Measurements from ENCODE around the gene NF2. TPM values are rescaled to one million over a fixed set of nuclear protein-coding genes. Genes with fewer than 3 reads are reported as not detected.
A peak's percentile ranks its signal among the peaks of the same experiment; 100 is the strongest.
"Not testable (repeated sequence)": the region's sequence is repeated elsewhere in the genome, so short reads cannot be mapped to it uniquely, and the experiment has no call there.

Gene NF2
- 10 to 100 TPM; 21.8 to 29.1 (median 28.3) TPM for polyA plus RNA-seq (ENCODE audit: insufficient read length in 4 of 4)

DNA sequence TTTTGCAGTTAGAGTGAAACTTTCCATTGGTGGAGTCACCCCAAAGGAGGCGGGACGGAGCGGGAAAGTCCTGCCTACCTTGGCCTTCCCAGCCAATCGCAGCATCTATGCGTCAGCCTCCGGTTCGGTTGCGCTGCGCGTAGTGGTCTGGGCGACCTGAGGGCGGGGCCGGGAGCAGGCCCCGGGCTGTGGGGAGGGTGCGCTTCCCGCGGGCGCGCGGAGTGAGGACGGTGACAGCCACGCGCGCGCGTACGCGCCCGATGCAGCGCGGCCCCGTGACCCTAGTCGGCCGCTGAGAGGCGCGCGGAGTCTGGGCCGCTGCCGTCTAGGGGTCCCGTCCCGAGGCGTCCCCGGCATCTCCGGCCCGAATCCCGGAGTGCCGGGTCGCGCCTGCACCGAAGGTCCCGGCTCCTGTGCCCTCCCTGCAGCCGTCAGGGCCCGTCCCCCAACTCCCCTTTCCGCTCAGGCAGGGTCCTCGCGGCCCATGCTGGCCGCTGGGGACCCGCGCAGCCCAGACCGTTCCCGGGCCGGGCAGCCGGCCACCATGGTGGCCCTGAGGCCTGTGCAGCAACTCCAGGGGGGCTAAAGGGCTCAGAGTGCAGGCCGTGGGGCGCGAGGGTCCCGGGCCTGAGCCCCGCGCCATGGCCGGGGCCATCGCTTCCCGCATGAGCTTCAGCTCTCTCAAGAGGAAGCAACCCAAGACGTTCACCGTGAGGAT, at the start of gene NF2:
Gene NF2 (plus strand): TSS at position 276 of the 718 bp plus-strand sequence. CDS start 366 bp downstream, at position 642.
- peak; percentile 97 to 99 (median 98) for DNase-seq (ENCODE audit: low read depth in 4 of 4, low spot score in 3 of 4)

DNA sequence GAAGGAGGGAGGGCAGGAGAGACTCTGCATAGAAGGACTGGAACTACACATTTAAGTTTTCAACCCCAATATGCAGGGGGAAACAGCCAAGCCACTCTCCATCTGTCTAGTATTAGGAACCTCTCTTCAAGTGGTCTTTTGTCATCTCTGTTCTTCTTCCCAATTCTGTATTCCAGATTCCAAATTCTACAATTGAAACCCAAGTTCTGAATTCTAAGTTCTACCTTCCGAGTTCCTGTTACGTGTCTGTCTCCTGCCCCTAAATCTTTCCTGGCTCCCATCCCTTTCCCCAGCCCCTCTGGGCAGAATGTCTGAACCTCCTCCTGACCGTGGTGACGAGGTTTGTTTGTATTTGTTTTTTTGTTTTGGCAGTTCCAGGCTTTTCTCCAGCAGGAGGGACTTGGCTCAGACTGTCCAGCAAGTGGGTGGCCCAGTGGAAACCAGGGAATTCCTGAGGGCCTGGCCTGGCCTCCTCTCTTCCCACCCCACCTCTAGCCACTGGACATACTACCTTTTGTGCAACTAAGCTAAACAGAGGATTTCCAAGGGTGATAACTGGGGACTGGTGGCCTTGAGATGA, 48.3 kb upstream of the NF2 start:
- no peak for DNase-seq (ENCODE audit: low read depth in 4 of 4, low spot score in 3 of 4)

DNA sequence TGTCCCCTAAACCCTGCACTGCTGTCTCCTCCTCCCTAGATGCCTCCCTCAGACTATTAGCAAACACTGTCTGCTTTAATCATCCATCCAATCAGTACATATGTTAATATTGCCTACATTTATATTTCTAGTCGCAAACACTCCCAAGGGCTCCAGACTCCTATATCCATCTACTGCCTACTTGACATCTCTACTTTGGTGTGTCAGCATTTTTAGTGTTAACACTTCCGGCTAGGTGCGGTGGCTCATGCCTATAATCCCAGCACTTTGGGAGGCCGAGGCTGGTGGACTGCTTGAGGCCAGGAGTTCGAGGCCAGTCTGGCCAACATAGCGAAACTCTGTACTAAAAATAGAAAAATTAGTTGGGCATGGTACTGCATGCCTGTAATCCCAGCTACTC, 44.4 kb upstream of the NF2 start:
- no peak for DNase-seq (ENCODE audit: low read depth in 4 of 4, low spot score in 3 of 4)

DNA sequence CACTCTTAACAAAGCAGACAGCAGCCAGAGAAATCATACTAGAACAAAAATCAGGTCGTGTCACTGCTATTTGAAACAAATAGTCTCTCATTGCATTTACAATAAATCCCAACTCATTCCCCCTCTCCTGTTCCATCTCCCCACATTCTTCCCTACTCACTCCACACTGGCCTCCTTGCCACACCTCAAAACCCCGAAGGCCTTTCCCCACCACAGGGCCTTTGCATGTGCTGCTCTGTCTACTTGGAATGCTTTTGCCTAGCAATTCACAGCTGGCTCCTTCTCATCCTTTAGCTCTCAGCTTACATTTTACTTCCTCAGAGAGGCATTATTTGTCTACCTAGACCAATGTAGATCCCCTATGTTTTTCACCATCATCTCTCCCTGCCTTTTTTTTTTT, 43.6 kb upstream of the NF2 start:
- DNase-seq (ENCODE audit: low read depth in 4 of 4, low spot score in 3 of 4) = no peak

DNA sequence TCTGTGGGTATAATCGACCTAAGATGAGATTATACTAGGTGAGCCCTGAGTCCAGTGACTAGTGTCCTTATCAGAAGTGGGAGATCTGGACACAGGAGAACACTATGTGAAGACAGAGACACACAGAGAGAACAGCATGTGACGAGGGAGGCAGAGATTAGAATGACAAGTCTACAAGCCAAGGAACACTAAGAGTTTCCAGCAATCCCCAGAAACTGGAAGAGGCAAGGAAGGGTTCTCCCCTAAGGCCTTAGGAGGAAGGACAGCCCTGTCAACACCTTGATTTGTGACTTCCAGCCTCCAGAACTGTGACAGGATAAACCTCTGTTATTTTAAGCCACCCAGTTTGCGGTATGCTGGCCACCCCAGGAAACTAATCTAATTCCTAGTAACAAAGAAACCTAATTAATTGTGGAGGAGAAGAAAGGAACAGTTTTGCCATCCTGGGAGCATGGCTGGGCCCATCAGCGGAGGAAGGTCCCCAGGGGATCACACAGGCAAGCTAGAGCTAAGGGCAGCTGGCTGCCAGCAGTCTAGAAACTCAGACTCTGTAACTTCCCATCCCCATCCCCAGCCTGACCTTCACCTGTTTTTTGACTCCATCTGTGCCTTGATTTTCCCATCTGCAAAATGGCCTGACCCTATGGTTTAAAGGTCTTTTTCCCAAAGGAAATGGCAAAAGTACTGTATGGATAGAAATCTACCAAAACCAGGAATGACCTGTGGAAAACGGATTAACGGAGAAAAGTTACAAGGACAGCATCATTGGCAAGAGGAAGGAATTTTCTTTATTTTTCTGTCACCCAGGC, 39.6 kb upstream of the NF2 start:
- no peak for DNase-seq (ENCODE audit: low read depth in 4 of 4, low spot score in 3 of 4)

DNA sequence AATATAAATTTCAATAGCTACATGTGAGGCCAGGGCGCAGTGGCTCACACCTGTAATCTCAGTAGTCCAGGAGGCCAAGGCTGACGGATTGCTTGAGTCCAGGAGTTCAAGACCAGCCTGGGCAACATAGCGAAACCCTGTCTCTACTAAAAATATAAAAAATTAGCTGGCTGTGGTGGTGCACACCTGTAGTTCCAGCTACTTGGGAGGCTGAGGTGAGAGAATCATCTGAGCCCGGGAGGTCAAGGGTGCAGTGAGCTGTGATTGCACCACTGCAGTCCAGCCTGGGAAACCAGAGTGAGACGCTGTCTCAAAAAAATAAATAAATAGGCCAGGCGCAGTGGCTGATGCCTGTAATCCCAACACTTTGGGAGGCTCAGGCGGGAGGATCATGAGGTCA, 36.9 kb upstream of the NF2 start:
- DNase-seq (ENCODE audit: low read depth in 4 of 4, low spot score in 3 of 4) = not testable (repeated sequence)

DNA sequence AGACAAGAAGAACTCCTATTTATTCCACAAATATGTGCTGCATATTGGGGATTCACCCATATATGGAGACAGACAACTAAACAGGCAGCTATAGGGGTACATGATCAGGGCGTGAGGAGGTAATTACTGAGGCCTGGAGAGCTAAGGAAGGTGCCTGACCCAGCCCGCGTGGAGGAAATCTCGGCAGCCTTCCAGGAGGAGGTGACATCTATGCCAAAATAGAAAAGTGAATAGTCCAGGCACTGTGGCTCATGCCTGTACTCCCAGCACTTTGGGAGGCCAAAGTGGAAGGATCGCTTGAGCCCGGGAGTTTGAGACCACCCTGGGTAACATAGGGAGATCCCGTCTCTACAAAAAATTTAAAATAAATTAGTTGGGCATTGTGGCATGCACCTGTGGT, 36.1 kb upstream of the NF2 start:
- no peak for DNase-seq (ENCODE audit: low read depth in 4 of 4, low spot score in 3 of 4)

DNA sequence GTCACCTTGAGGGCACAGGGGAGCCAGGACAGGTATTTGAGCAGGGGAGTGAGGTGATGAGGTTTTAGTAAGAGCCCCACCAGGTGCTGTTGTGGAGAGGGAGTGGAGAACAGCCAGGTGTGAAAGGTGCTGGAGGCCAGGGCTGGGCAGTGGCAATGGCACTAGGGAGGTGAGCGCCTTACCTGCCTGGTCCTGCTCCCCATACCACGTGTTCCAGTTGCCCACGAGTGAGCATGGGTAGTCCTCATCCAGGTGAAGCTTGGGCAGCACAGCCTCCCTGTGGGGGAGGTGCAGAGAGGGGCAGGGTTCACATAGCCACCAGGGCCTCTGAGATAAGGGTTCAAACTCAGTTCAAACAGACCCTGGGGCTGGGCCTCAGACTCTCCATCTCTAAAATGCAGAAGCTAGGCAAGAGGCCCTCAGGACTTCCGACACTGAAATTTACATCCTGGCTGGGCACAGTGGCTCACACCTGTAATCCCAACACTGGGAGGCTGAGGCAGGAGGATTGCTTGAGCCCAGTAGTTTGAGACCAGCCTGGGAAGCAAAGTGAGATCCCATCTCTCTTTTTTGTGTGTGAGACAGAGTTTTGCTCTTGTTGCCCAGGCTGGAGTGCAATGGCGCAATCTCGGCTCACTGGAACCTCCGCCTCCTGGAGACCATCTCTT, 34.3 kb upstream of the NF2 start:
- no peak for DNase-seq (ENCODE audit: low read depth in 4 of 4, low spot score in 3 of 4)

DNA sequence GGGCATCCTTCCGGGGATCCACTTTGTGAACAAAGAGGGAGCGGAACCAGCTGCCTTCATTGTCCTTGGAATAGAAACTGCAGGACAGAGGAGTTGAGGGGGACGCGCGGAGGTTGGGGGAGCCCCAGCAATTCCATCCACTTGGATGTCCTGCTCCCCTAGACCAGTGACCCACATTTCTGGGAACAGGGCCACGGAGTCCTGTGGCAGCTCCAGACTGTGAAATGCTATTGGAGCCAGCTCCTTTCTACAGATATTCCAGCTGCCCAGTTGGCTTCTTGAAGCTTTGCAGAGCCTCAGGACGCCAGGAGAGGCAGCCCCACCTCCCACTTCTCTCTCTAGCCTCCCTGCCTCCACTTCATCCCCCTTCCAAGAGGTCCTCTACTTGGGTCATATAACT, 33.0 kb upstream of the NF2 start:
- DNase-seq (ENCODE audit: low read depth in 4 of 4, low spot score in 3 of 4) = no peak

DNA sequence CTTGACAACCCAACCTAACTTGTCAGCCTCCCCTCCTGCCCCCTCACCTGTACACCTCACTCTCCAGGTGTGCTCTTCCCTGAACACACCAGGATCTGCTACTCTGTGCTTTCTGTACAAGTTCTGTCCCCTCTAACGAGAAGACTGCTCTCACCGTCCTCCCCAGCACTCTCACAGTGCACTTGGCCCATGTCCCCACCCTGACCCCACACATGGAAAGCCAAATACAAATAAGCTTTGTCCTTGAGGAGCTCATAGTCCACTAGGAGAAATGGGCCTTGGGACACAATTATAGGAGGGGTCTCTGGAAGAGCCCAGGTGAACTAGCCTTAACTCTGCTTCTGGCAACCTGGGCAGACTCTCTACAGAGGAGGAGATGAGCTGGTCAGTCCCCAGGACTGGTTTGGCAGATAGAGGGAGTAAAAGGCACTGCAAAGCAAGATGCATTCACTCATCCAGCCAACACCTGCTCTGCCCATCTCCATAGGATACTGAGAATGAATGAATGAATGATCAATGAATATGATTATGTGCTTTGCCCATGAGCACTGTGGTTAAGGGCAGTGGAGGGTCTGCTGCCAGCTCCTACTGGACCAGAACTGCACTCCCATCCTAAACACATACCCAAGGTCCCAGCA, 32.4 kb upstream of the NF2 start:
- DNase-seq (ENCODE audit: low read depth in 4 of 4, low spot score in 3 of 4) = no peak

DNA sequence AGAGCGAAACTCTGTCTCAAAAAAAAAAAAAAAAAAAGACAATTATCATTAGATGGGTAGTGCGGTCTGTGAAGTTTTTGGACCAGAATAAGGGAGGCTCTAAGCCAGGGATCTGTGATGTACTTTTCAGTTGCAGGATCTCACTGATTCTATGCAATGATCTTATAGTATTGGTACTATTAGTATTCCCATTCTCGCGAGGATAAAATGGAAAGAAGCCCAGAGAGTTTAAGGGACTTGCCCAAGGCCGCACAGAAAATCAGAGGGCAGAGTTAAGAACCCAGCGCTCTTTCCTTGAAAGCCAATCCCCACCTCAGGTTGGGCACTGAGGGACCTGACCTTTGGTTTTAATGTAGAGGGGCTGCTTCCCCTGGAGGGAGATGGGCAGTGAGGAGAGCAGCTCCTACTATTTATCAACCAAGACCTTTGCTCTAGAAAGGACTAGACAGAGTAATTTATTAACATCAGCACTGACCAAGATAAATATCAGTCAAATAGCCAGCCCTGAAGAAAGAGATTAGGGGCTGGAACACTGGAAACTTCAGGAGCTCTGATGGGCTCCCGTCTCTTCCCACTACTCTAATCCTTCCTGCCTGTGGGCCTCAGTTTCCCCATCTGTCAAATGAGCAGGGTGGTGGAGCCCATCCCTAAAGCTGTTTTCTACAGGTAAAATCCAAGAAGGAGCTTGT, 28.5 kb upstream of the NF2 start:
- no peak for DNase-seq (ENCODE audit: low read depth in 4 of 4, low spot score in 3 of 4)

DNA sequence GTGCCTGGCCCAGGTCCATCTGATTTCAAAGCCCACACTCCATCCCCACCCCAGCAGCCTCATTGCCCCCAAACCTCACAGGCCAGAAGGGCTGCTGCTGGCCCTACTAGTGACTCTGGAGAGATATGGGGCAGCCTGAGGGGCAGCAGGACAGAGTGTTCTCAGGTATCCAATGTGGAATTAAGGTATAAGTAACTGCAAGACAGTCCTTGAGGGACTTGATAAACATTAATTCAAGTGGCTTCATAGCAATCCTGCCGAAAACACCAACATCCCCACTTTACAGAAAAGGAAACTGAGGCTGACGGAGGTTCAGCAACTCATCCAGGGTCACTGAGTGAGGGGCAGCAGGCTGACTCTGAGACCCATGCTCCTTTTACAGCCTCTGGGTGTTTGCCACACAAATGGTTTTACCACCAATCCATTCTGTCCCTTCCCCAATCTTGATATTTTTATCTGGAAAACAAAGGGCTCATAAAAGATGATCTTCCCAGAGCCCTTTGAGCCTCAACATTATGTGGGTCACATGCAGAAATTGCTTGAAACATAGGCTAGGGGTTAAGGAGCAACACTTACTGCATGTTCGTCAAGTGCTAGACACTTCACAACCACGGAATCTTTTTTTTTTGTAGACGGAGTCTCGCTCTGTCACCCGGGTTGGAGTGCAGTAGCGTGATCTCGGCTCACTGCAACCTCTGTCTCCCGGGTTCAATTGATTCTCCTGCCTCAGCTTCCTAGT, 24.8 kb upstream of the NF2 start:
- DNase-seq (ENCODE audit: low read depth in 4 of 4, low spot score in 3 of 4) = no peak

DNA sequence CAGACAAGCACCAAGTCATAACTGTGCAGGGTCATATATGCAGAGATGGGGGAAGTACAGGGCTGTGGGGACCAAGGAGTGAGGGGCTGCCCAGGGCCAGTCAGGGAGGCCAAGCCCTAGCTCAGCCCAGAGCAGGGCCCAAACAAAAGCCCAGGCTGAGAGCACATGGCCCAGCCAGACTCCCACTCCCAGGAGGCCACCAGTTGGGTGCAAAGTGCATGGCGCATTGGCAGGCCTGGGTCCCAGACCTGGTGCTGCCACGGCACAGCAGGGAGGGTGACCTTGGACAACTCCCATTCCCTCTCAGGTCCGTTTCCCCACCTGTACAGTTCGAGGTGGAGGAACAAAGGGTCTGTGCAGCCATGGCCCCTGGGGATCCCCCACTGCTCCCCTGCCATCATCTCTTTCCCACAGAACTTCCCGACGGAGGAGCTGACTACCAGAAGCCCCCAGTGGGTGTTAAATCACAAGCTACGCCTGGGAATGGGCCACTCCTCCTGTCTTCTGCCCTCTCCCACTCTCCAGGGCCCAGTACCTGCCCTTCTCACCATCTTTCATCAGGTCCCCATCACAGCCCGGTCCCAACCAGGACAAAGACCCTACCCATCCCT, 23.1 kb upstream of the NF2 start:
- no peak for DNase-seq (ENCODE audit: low read depth in 4 of 4, low spot score in 3 of 4)

DNA sequence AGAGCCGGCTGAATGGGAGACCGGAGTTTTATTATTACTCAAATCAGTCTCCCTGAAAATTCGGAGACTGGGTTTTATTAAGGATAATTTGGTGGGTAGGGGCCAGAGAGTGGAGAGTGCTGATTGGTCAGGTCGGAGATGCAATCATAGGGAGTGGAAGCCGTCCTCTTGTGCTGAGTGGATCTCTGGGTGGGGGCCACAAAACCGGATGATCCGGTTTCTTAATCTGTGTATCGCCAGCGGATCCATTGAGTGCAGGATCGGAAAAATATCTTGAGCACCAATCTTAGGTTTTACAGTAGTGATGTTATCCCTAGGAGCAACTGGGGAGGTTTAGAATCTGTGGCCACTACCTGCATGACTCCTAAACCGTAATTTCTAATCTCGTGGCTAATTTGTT, 21.6 kb upstream of the NF2 start:
- DNase-seq (ENCODE audit: low read depth in 4 of 4, low spot score in 3 of 4) = no peak

DNA sequence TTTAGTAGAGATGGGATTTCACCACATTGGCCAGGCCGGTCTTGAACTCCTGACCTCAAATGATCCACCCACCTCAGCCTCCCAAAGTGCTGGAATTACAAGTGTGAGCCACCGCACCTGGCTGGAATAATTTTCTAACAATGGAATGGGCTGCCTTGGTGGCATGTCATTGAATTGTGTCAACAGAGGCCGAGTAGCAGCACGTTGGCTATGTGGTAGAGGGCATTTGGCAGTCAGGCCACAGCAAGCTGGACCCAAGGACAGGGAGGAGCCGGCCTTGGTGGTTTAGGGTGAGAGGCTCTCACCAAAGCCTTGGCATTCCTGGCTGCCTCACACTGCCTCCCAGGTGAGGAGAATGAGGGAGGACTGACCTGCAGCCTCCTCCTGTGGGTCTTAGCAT, 18.5 kb upstream of the NF2 start:
- no peak for DNase-seq (ENCODE audit: low read depth in 4 of 4, low spot score in 3 of 4)

DNA sequence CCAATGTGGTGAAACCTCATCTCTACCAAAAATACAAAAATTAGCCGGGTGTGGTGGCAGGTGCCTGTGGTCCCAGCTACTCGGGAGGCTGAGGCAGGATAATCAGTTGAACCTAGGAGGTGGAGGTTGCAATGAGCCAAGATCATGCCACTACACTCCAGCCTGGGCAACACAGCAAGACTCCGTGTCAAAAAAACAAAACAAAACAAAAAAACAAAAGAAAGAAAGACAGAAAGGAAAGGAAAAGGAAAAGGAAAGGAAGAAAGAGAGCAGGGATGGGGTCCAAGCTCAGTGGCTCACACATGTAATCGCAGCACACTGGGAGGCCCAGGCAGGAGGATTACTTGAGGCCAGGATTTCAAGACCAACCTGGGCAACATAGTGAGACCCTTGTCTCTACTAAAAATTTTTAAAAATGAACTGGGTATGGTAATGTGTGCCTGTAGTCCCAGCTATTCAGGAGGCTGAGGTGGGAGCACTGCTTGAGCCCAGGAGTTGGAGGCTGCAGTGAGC, 17.2 kb upstream of the NF2 start:
- DNase-seq (ENCODE audit: low read depth in 4 of 4, low spot score in 3 of 4) = not testable (repeated sequence)

DNA sequence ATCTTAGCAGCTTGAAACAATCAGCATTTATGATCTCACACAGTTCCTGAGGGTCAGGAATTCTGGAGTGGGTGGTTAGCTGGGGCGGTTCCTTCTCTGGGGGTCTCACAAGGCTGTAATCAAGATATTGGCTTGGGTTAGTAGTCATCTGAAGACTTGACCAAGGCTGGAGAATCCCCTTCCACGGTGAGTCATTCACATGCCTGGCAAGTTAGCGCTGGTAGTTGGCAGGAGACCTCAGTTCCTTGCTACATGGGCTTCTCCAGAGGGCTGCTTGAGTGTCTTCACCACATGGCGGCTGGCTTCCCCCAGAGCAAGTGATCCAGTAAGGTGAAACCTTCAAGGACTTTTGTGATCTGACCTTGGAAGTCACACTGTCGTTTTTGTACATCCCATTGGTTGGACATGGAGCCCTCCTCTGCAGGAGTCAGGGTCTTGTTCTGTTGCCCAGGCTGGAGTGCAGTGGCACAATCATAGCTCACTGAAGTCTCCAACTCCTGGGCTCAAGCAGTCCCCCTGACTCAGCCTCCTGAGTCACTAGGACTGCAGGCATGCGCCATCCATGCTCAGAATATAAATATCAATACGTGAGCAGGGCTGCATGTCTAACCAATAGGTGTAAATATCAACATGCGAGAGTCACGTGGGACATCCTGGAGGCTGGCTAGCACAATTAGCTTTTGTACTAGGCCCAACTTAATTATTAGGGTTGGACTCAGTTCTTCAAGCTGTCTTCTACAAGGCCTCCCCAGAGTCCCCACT, 15.3 kb upstream of the NF2 start:
- DNase-seq (ENCODE audit: low read depth in 4 of 4, low spot score in 3 of 4) = no peak

DNA sequence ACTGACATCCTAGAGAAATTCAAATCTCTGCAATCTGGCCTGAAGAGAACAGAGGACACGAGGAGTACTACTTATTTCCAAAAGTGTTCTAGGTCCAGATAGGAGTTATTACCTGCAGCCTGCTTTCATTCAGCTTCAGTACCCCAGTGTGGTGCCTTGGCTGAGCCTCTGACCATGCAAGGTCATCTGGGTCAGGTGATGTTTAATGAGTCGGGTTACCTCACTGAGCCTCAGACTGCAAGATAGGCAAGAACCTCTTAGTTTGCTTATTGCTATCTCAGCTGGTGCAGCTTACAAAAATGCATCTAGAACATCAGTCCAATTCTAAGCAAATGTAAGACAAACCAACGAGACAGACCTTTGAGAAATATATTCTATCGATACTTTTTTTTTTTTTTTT, 9.5 kb upstream of the NF2 start:
- no peak for DNase-seq (ENCODE audit: low read depth in 4 of 4, low spot score in 3 of 4)
